Measurements from ENCODE around the gene TMEM250. TPM values are rescaled to one million over a fixed set of nuclear protein-coding genes. Genes with fewer than 3 reads are reported as not detected.

The TMEM250 gene
- total and polyA plus RNA-seq, 3 donors from 2014 or later, result 29.4 to 73.0 (median 57.8) TPM

DNA sequence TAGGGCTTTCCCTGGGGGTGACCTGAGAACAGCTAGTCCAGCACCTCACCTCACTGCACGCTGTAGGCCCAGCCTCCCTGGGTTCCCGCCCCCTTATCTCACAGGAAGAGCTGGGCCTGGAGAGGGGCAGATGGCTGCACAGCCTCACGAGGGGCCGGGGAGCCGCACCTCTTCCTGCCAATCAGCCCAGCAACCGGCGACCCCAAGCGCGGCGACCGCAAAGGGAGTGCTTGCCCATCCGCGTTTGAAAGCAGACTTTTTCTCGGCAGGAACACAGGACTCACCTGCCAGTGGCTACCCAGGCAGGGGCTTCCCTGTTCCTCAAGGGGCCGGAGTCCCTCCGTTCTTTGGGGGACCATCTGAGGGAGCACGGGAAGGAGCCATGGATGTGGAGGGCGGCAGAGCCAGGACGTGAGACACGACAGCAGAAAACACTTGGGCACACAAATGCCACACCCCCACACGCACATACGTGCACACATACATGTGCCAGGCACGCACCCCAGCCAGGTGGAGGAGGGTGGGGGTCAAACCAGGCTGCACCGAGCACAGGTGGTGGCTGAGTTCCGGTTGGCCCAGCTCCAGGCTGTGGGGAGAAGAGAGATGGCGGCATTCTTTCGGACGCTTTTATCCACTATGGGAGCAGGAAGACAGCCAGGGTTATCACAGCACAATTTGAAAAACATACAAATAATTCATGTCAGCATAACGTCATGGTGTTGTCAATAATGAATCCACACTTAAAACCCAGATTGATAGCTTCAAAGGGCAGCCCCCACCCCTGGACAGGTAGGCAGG is 11.3 kb downstream of the TMEM250 start:
- Histone ChIP-seq H3K36me3 (ENCODE audit: low read depth, missing control alignments) (no peaks in the 10 kb centered on the region), H3K4me3 (no peak overlapping the region), H3K4me1 (peaks cover 23% of the 10 kb centered on the region), H3K27ac (no peak overlapping the region), H3K27me3 (no peaks in the 10 kb centered on the region), H3K9me3 (no peaks in the 10 kb centered on the region)
- 81 to 92% methylated on average over 11 to 29 of the region's 29 CpGs for WGBS, 2 donors
- intact Hi-C loops (cut with DNase I; ENCODE audit: low total_unique reads), result no loop called here
- DNase-seq, result no peak
- TF ChIP-seq, protein P1, sequence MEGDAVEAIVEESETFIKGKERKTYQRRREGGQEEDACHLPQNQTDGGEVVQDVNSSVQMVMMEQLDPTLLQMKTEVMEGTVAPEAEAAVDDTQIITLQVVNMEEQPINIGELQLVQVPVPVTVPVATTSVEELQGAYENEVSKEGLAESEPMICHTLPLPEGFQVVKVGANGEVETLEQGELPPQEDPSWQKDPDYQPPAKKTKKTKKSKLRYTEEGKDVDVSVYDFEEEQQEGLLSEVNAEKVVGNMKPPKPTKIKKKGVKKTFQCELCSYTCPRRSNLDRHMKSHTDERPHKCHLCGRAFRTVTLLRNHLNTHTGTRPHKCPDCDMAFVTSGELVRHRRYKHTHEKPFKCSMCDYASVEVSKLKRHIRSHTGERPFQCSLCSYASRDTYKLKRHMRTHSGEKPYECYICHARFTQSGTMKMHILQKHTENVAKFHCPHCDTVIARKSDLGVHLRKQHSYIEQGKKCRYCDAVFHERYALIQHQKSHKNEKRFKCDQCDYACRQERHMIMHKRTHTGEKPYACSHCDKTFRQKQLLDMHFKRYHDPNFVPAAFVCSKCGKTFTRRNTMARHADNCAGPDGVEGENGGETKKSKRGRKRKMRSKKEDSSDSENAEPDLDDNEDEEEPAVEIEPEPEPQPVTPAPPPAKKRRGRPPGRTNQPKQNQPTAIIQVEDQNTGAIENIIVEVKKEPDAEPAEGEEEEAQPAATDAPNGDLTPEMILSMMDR (IDR thresholded peaks at IDR 0.05), result no peak
- no peak for TF ChIP-seq POLR2A (IDR thresholded peaks at IDR 0.05)

DNA sequence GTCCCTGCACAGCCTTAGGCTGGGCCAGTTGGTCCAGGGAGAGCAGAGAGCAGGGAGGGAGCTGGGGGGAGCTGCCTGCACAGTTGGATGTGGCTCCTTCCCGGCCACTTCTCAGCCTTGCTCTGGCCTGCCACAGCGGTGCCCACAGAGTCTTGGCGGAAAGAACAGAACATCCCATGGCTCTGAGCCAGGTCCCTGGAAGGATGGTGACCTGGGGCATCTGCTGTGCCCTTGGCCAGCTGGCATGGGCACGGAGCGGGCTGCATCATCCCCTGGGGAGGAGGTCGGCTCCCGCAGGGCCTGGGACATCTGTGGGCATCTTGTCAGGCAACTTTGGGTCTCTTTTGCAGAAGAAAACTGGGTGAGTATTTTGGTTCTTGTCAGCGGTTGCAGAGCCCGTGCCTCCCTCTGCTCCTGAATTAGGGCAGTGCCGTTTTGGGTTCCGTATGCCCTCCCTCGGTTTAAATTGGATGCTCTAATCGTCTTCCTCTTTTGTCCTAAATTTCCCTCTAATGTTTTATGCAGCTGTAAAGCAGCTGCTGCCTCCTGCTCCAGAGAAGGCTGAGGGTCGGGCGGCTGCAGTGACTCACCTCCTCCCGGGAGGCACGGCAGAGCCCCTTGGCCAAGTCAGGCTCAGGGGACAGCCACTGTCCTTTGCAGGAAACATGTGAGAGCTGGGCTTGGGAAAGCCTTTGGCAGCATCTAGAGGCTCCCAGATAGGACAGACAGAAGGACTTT is 13.1 kb downstream of the TMEM250 start:
- intact Hi-C loops (cut with DNase I; ENCODE audit: low total_unique reads), result no loop called here
- 56 to 67% methylated on average over 12 to 17 of the region's 17 CpGs for WGBS, 2 donors
- peaks cover 22% of the 10 kb centered on the region for H3K4me1 ChIP-seq

DNA sequence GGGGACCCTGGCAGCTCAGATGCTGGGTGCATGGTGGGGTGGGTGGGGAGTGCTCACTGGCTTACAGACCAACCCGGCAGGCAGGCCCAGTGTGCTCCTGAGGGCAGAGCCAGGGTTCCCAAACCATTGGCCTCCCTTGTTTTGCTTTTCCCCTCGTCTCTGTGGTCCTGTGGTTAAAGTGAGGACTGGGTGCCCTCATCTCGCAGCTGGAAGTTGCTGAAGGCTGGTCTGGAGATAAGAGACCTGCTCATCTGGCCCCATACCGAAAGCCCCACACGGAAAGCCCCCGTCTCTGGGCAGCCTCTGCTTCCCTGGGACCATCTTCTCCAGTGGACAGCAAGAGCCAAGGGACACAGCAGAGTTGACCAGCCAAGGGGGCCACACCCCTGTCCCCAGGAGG is 13.8 kb downstream of the TMEM250 start:
- H3K4me1 ChIP-seq, result peaks cover 15% of the 10 kb centered on the region
- intact Hi-C loops (cut with DNase I; ENCODE audit: low total_unique reads), result no loop called here
- H3K9me3 ChIP-seq, result no peaks in the 10 kb centered on the region

More for the DNA sequence above, 13.1 kb downstream of the TMEM250 start:
- H3K27ac ChIP-seq, result no peak overlapping the region
- no peak for DNase-seq
- H3K4me3 ChIP-seq, result no peak overlapping the region
- TF ChIP-seq POLR2A (IDR thresholded peaks at IDR 0.05), result no peak
- TF ChIP-seq, protein P1 (IDR thresholded peaks at IDR 0.05), result no peak
- no peaks in the 10 kb centered on the region for H3K36me3 ChIP-seq (ENCODE audit: low read depth, missing control alignments)
- no peaks in the 10 kb centered on the region for H3K27me3 ChIP-seq
- no peaks in the 10 kb centered on the region for H3K9me3 ChIP-seq

DNA sequence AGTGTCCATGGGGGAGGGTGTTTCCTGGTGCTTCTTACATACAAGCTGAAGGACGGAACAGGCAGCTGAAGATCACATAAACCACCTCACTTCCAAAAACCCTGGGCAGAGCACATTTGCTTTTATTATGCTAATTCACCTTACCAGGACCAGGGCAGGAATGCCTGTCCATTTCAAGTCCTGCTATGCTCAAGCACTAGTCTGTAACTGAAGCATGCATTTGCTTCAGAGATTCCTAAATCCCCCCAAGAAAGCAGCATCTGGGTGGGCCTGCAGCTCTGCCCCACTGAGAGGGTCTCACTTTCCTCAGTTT is 14.2 kb downstream of the TMEM250 start:
- intact Hi-C loops (cut with DNase I; ENCODE audit: low total_unique reads), result no loop called here
- no peak for TF ChIP-seq POLR2A (IDR thresholded peaks at IDR 0.05)
- TF ChIP-seq, protein P1 (IDR thresholded peaks at IDR 0.05), result no peak
- Histone ChIP-seq H3K27me3 (no peaks in the 10 kb centered on the region), H3K9me3 (no peaks in the 10 kb centered on the region), H3K4me3 (no peak overlapping the region), H3K36me3 (ENCODE audit: low read depth, missing control alignments) (no peaks in the 10 kb centered on the region), H3K27ac (no peak overlapping the region), H3K4me1 (peaks cover 10% of the 10 kb centered on the region)
- DNase-seq, result no peak
- WGBS, 2 donors, result 75% methylated on average over 1 of the region's 1 CpG; no CpG with 5 or more reads in 1 of the 2 donors

More for the DNA sequence above, 13.8 kb downstream of the TMEM250 start:
- no peak for DNase-seq
- Histone ChIP-seq H3K27ac (no peak overlapping the region), H3K27me3 (no peaks in the 10 kb centered on the region), H3K4me3 (no peak overlapping the region), H3K36me3 (ENCODE audit: low read depth, missing control alignments) (no peaks in the 10 kb centered on the region)
- WGBS, 2 donors, result 78 to 84% methylated on average over 5 to 6 of the region's 6 CpGs
- no peak for TF ChIP-seq POLR2A (IDR thresholded peaks at IDR 0.05)
- TF ChIP-seq, protein P1 (IDR thresholded peaks at IDR 0.05), result no peak

Measured in testis (tissue), 3 donors.